ENCODE results near the gene EPRS1.

Gene EPRS1

GRCh38 chr1:220076861-220077762, 30.8 kb upstream of the EPRS1 start:
- TF ChIP-seq NFIC (IDR thresholded peaks at IDR 0.05) (no peak), EGR1 (IDR thresholded peaks at IDR 0.05) (no peak), TCF12 (IDR thresholded peaks at IDR 0.05; ENCODE audit: low read depth) (no peak), RAD21 (IDR thresholded peaks at IDR 0.05; ENCODE audit: low read depth) (no peak), USF1 (IDR thresholded peaks at IDR 0.05) (no peak), ZBTB7A (IDR thresholded peaks at IDR 0.05; ENCODE audit: low read depth) (no peak), FOXM1 (IDR thresholded peaks at IDR 0.05; ENCODE audit: borderline replicate concordance, low read depth) (no peak), YY1 (IDR thresholded peaks at IDR 0.05; ENCODE audit: low read depth) (no peak), REST (IDR thresholded peaks at IDR 0.05; ENCODE audit: low read depth) (no peak), EP300 (IDR thresholded peaks at IDR 0.05; ENCODE audit: borderline replicate concordance) (no peak), CEBPB (IDR thresholded peaks at IDR 0.05) (no peak), CREB1 (IDR thresholded peaks at IDR 0.05; ENCODE audit: low read depth) (no peak), TEAD4 (IDR thresholded peaks at IDR 0.05) (no peak), TAF1 (IDR thresholded peaks at IDR 0.05; ENCODE audit: low read depth) (no peak)
- TF ChIP-seq, protein P1, sequence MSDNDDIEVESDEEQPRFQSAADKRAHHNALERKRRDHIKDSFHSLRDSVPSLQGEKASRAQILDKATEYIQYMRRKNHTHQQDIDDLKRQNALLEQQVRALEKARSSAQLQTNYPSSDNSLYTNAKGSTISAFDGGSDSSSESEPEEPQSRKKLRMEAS (IDR thresholded peaks at IDR 0.05): no peak

GRCh38 chr1:220067269-220068204, 21.2 kb upstream of the EPRS1 start:
- TF ChIP-seq TEAD4 (IDR thresholded peaks at IDR 0.05) (no peak), EGR1 (IDR thresholded peaks at IDR 0.05) (no peak), USF1 (IDR thresholded peaks at IDR 0.05) (no peak), REST (IDR thresholded peaks at IDR 0.05; ENCODE audit: low read depth) (no peak), TCF12 (IDR thresholded peaks at IDR 0.05; ENCODE audit: low read depth) (no peak), ZBTB7A (IDR thresholded peaks at IDR 0.05; ENCODE audit: low read depth) (no peak), CEBPB (IDR thresholded peaks at IDR 0.05) (no peak), EP300 (IDR thresholded peaks at IDR 0.05; ENCODE audit: borderline replicate concordance) (no peak), NFIC (IDR thresholded peaks at IDR 0.05) (no peak), RAD21 (IDR thresholded peaks at IDR 0.05; ENCODE audit: low read depth) (no peak)
- TF ChIP-seq, protein P1 (IDR thresholded peaks at IDR 0.05): no peak

GRCh38 chr1:220062629-220063028, 16.3 kb upstream of the EPRS1 start:
- TF ChIP-seq TAF1 (IDR thresholded peaks at IDR 0.05; ENCODE audit: low read depth) (no peak), CREB1 (IDR thresholded peaks at IDR 0.05; ENCODE audit: low read depth) (no peak), YY1 (IDR thresholded peaks at IDR 0.05; ENCODE audit: low read depth) (no peak), ZBTB7A (IDR thresholded peaks at IDR 0.05; ENCODE audit: low read depth) (no peak), USF1 (IDR thresholded peaks at IDR 0.05) (no peak), EP300 (IDR thresholded peaks at IDR 0.05; ENCODE audit: borderline replicate concordance) (no peak), EGR1 (IDR thresholded peaks at IDR 0.05) (no peak), REST (IDR thresholded peaks at IDR 0.05; ENCODE audit: low read depth) (no peak), TCF12 (IDR thresholded peaks at IDR 0.05; ENCODE audit: low read depth) (no peak), CEBPB (IDR thresholded peaks at IDR 0.05) (no peak), TEAD4 (IDR thresholded peaks at IDR 0.05) (no peak), NFIC (IDR thresholded peaks at IDR 0.05) (no peak)
- TF ChIP-seq, protein P1 (IDR thresholded peaks at IDR 0.05): no peak
